Glutamatergic neuron (in vitro differentiated cells): Measurements from ENCODE around the gene SLC17A2. TPM values are rescaled to one million over a fixed set of nuclear protein-coding genes. Genes with fewer than 3 reads are reported as not detected.

Experiments
- DNase-seq: peaks from one replicate; pipeline ENCODE4 v3.0.0; 2022
- H3K27ac Mint-ChIP-seq: one replicate; pipeline ENCODE4 v1.8.0; 2020; ENCODE audit warnings: mild to moderate bottlenecking, mixed read lengths, inconsistent platforms; ENCODE audit not compliant: unreplicated experiment
- H3K27me3 Mint-ChIP-seq: one replicate; pipeline ENCODE4 v1.8.0; 2020; ENCODE audit warnings: mild to moderate bottlenecking, moderate library complexity, mixed read lengths, inconsistent platforms; ENCODE audit not compliant: unreplicated experiment
- H3K36me3 Mint-ChIP-seq: one replicate; pipeline ENCODE4 v1.8.0; 2020; ENCODE audit warnings: mild to moderate bottlenecking, mixed read lengths, inconsistent platforms; ENCODE audit not compliant: unreplicated experiment
- H3K4me1 Mint-ChIP-seq: one replicate; pipeline ENCODE4 v1.8.0; 2020; ENCODE audit warnings: mild to moderate bottlenecking, low read depth, mixed read lengths, inconsistent platforms; ENCODE audit not compliant: unreplicated experiment
- H3K4me3 Mint-ChIP-seq: one replicate; pipeline ENCODE4 v1.8.0; 2020; ENCODE audit warnings: mild to moderate bottlenecking, mixed read lengths, inconsistent platforms; ENCODE audit not compliant: unreplicated experiment
- H3K9me3 Mint-ChIP-seq: one replicate; pipeline ENCODE4 v1.8.0; 2020; ENCODE audit warnings: mild to moderate bottlenecking, moderate library complexity, mixed read lengths, inconsistent platforms; ENCODE audit not compliant: unreplicated experiment
- CTCF ChIP-seq: fragments of 200-600 bp; sonication (generic); IDR thresholded peaks from one replicate; pipeline ENCODE4 v1.5.0; 2021; ENCODE audit not compliant: partially characterized antibody, unreplicated experiment
- total RNA-seq: library from RNA; stranded (reverse); fragmentation: NEBNext Ultra II Directional; extraction: Animal tissue kit (Norgen Biotek cat#: 25700); gene quantifications from one replicate; pipeline ENCODE4 v1.2.1, GENCODE V29; 2021; ENCODE audit not compliant: unreplicated experiment

The SLC17A2 gene
- total RNA-seq, 1 donor from 2014 or later, result not detected

- Mint-ChIP-seq H3K27ac (no peak overlapping the region), H3K4me1 (peaks cover 2% of the 10 kb centered on the region), H3K4me3 (no peak overlapping the region), H3K36me3 (no peaks in the 10 kb centered on the region), H3K27me3 (no peaks in the 10 kb centered on the region), H3K9me3 (no peaks in the 10 kb centered on the region)
- no peak for DNase-seq
- no peak for TF ChIP-seq CTCF
Observed at GRCh38 chr6:25919657-25920056, 10.8 kb downstream of the SLC17A2 start.

- no peak for TF ChIP-seq CTCF
Observed at GRCh38 chr6:25918083-25918683, 12.3 kb downstream of the SLC17A2 start.

GRCh38 chr6:25916789-25917490 lies 13.6 kb downstream of the SLC17A2 start:
- no peaks in the 10 kb centered on the region for H3K27me3 Mint-ChIP-seq
- H3K4me1 Mint-ChIP-seq, result no peaks in the 10 kb centered on the region
- TF ChIP-seq CTCF, result no peak
- no peak for DNase-seq
- H3K36me3 Mint-ChIP-seq, result no peaks in the 10 kb centered on the region
- H3K9me3 Mint-ChIP-seq, result no peaks in the 10 kb centered on the region
- H3K4me3 Mint-ChIP-seq, result no peak overlapping the region
- no peak overlapping the region for H3K27ac Mint-ChIP-seq

More at GRCh38 chr6:25918083-25918683, 12.3 kb downstream of the SLC17A2 start:
- no peak overlapping the region for H3K27ac Mint-ChIP-seq
- H3K4me1 Mint-ChIP-seq, result no peaks in the 10 kb centered on the region
- H3K36me3 Mint-ChIP-seq, result no peaks in the 10 kb centered on the region
- DNase-seq, result no peak
- H3K9me3 Mint-ChIP-seq, result no peaks in the 10 kb centered on the region
- H3K27me3 Mint-ChIP-seq, result no peaks in the 10 kb centered on the region
- H3K4me3 Mint-ChIP-seq, result no peak overlapping the region

- no peak overlapping the region for H3K4me3 Mint-ChIP-seq
- H3K27ac Mint-ChIP-seq, result no peak overlapping the region
- no peak for DNase-seq
- H3K27me3 Mint-ChIP-seq, result no peaks in the 10 kb centered on the region
- H3K9me3 Mint-ChIP-seq, result no peaks in the 10 kb centered on the region
- TF ChIP-seq CTCF, result no peak
- H3K36me3 Mint-ChIP-seq, result no peaks in the 10 kb centered on the region
- no peaks in the 10 kb centered on the region for H3K4me1 Mint-ChIP-seq
Observed at GRCh38 chr6:25916330-25916729, 14.2 kb downstream of the SLC17A2 start.

GRCh38 chr6:25913741-25914140 lies 16.8 kb downstream of the SLC17A2 start:
- H3K4me1 Mint-ChIP-seq, result no peaks in the 10 kb centered on the region
- no peak for DNase-seq
- H3K27me3 Mint-ChIP-seq, result no peaks in the 10 kb centered on the region
- no peaks in the 10 kb centered on the region for H3K36me3 Mint-ChIP-seq
- no peak for TF ChIP-seq CTCF
- no peak overlapping the region for H3K27ac Mint-ChIP-seq
- H3K4me3 Mint-ChIP-seq, result no peak overlapping the region
- no peaks in the 10 kb centered on the region for H3K9me3 Mint-ChIP-seq
